GM23338 (cell line): Measurements from ENCODE around the gene PCSK5. TPM values are rescaled to one million over a fixed set of nuclear protein-coding genes. Genes with fewer than 3 reads are reported as not detected.

Experiments used
- ATAC-seq: fragments of 200-7000 bp; cut with Tn5 transposase; 3 replicates; pipeline ENCODE4 v1.9.1; 2020
- DNase-seq: peaks from one replicate; pipeline ENCODE4 v3.0.0-alpha.2; 2015; ENCODE audit warnings: low spot score
- H2AFZ ChIP-seq: fragments of 200-600 bp; sonication (generic); 2 replicates; pipeline ENCODE4 v1.8.0; 2016; ENCODE audit warnings: antibody characterized with exemption, mild to moderate bottlenecking, moderate library complexity
- H3F3A ChIP-seq: fragments of 200-600 bp; sonication (generic); replicated peaks from 2 replicates; pipeline ENCODE4 v1.8.0; 2017; ENCODE audit warnings: antibody characterized with exemption, mixed run types, low read depth
- H3K27ac ChIP-seq: fragments of 200-600 bp; sonication (generic); 2 replicates; pipeline ENCODE4 v1.6.1; 2016; ENCODE audit warnings: low read depth
- H3K27me3 ChIP-seq: fragments of 200-600 bp; sonication (generic); 2 replicates; pipeline ENCODE4 v1.8.0; 2016; ENCODE audit warnings: mild to moderate bottlenecking, mixed run types, moderate library complexity; ENCODE audit not compliant: insufficient read depth
- H3K36me3 ChIP-seq: fragments of 200-600 bp; sonication (generic); 2 replicates; pipeline ENCODE4 v1.8.0; 2016; ENCODE audit warnings: mild to moderate bottlenecking; ENCODE audit not compliant: insufficient read depth
- H3K4me1 ChIP-seq: fragments of 200-600 bp; sonication (generic); 2 replicates; pipeline ENCODE4 v1.8.0; 2016; ENCODE audit warnings: mild to moderate bottlenecking, moderate library complexity; ENCODE audit not compliant: insufficient read depth
- H3K4me2 ChIP-seq: fragments of 200-600 bp; sonication (generic); 2 replicates; pipeline ENCODE4 v1.7.1; 2017; ENCODE audit warnings: mixed run types
- H3K4me3 ChIP-seq: fragments of 200-600 bp; sonication (generic); 2 replicates; pipeline ENCODE4 v1.6.1; 2016; ENCODE audit warnings: mixed run types
- H3K79me2 ChIP-seq: fragments of 200-600 bp; sonication (generic); replicated peaks from 2 replicates; pipeline ENCODE4 v1.8.0; 2017; ENCODE audit warnings: mild to moderate bottlenecking; ENCODE audit not compliant: insufficient read depth
- H3K9me2 ChIP-seq: fragments of 200-600 bp; sonication (generic); 2 replicates; pipeline ENCODE4 v1.8.0; 2017; ENCODE audit not compliant: insufficient read depth
- H4K20me1 ChIP-seq: fragments of 200-600 bp; sonication (generic); replicated peaks from 2 replicates; pipeline ENCODE4 v1.8.0; 2017; ENCODE audit warnings: mild to moderate bottlenecking; ENCODE audit not compliant: insufficient read depth
- H3K27ac Mint-ChIP-seq: 2 replicates; pipeline ENCODE4 v1.8.0; 2020; ENCODE audit warnings: inconsistent platforms, mild to moderate bottlenecking, moderate library complexity, mixed read lengths
- H3K27me3 Mint-ChIP-seq: 3 replicates; pipeline ENCODE4 v1.8.0; 2022; ENCODE audit warnings: low read depth, mild to moderate bottlenecking, moderate library complexity, mixed read lengths, inconsistent platforms; ENCODE audit not compliant: insufficient read depth, poor library complexity
- H3K36me3 Mint-ChIP-seq: 3 replicates; pipeline ENCODE4 v1.8.0; 2021; ENCODE audit warnings: low read depth, mild to moderate bottlenecking, inconsistent platforms, moderate library complexity, mixed read lengths
- H3K4me1 Mint-ChIP-seq: 3 replicates; pipeline ENCODE4 v1.8.0; 2020; ENCODE audit warnings: mild to moderate bottlenecking, inconsistent platforms, mixed read lengths
- H3K4me3 Mint-ChIP-seq: 3 replicates; pipeline ENCODE4 v1.8.0; 2021; ENCODE audit warnings: moderate library complexity, mild to moderate bottlenecking, inconsistent platforms, mixed read lengths
- H3K9me3 Mint-ChIP-seq: 3 replicates; pipeline ENCODE4 v1.8.0; 2020; ENCODE audit warnings: moderate library complexity, mild to moderate bottlenecking, inconsistent platforms, mixed read lengths
- CREB1 ChIP-seq: fragments of 250-450 bp; sonication (Bioruptor Pico); IDR thresholded peaks from 2 replicates; pipeline ENCODE4 v1.5.0; 2020; ENCODE audit warnings: low read depth, mild to moderate bottlenecking, moderate library complexity
- EZH2 ChIP-seq: fragments of 200-600 bp; sonication (generic); IDR thresholded peaks from one replicate; pipeline ENCODE4 v1.8.0; 2017; ENCODE audit warnings: antibody characterized with exemption, mild to moderate bottlenecking, low read depth; ENCODE audit not compliant: unreplicated experiment
- EZH2phosphoT487 ChIP-seq: fragments of 200-600 bp; sonication (generic); IDR thresholded peaks from one replicate; pipeline ENCODE4 v1.8.1; 2018; ENCODE audit warnings: antibody characterized with exemption; ENCODE audit not compliant: unreplicated experiment
- JUNB ChIP-seq: IDR thresholded peaks from one replicate; pipeline ENCODE4 v1.6.1; 2016; ENCODE audit warnings: antibody characterized with exemption; ENCODE audit not compliant: unreplicated experiment
- NANOG ChIP-seq: IDR thresholded peaks from 2 replicates; pipeline ENCODE4 v1.6.1; 2016; ENCODE audit warnings: antibody characterized with exemption, borderline replicate concordance
- POLR2AphosphoS5 ChIP-seq: IDR thresholded peaks from 2 replicates; pipeline ENCODE4 v1.6.1; 2016; ENCODE audit warnings: antibody characterized with exemption, low read depth
- STAT1 ChIP-seq: IDR thresholded peaks from one replicate; pipeline ENCODE4 v1.6.1; 2016; ENCODE audit warnings: antibody characterized with exemption; ENCODE audit not compliant: unreplicated experiment
- ZNF114 ChIP-seq: fragments of 250-450 bp; sonication (Bioruptor Pico); IDR thresholded peaks from 2 replicates; pipeline ENCODE4 v1.5.0; 2020; ENCODE audit warnings: mild to moderate bottlenecking, moderate library complexity
- ZNF331 ChIP-seq: fragments of 250-450 bp; sonication (Bioruptor Pico); IDR thresholded peaks from 2 replicates; pipeline ENCODE4 v1.5.0; 2020; ENCODE audit warnings: low read depth, mild to moderate bottlenecking, moderate library complexity
- polyA plus RNA-seq: library from polyadenylated mRNA; unstranded; fragments of >200 nt; fragmentation: Nextera tagmentation; extraction: Ambion mirVana; gene quantifications from 2 replicates; pipeline ENCODE4 v1.2.1, GENCODE V29; 2016
- total RNA-seq: library from RNA; depleted of rRNA; stranded (reverse); fragments of >200 nt; shearing (Covaris generic); gene quantifications from 2 replicates; pipeline ENCODE4 v1.2.3, GENCODE V29; 2014
- TF ChIP-seq, protein P1 (sequence below), 2 experiments: fragments of 200-600 bp in 1 of 2; sonication (generic) in 1 of 2; conservative IDR thresholded peaks; 2 replicates each; pipeline versions ENCODE4 v1.5.1 to v1.6.1; 2016 to 2017; ENCODE audit warnings: antibody characterized with exemption in 2 of 2, low read depth in 2 of 2, mild to moderate bottlenecking in 2 of 2, moderate library complexity in 1 of 2
- TF ChIP-seq, protein P2 (sequence below): IDR thresholded peaks from 2 replicates; pipeline ENCODE4 v1.6.1; 2016; ENCODE audit warnings: antibody characterized with exemption
- TF ChIP-seq, protein P3 (sequence below): fragments of 250-450 bp; sonication (Bioruptor Pico); IDR thresholded peaks from 2 replicates; pipeline ENCODE4 v1.5.0; 2020; ENCODE audit warnings: mild to moderate bottlenecking, moderate library complexity
- TF ChIP-seq, protein P4 (sequence below): IDR thresholded peaks from one replicate; pipeline ENCODE4 v1.6.1; 2018; ENCODE audit warnings: antibody characterized with exemption; ENCODE audit not compliant: unreplicated experiment

The PCSK5 gene
- total and polyA plus RNA-seq, 2 experiments from 2014 or later: 12.3 to 34.8 TPM

DNA sequence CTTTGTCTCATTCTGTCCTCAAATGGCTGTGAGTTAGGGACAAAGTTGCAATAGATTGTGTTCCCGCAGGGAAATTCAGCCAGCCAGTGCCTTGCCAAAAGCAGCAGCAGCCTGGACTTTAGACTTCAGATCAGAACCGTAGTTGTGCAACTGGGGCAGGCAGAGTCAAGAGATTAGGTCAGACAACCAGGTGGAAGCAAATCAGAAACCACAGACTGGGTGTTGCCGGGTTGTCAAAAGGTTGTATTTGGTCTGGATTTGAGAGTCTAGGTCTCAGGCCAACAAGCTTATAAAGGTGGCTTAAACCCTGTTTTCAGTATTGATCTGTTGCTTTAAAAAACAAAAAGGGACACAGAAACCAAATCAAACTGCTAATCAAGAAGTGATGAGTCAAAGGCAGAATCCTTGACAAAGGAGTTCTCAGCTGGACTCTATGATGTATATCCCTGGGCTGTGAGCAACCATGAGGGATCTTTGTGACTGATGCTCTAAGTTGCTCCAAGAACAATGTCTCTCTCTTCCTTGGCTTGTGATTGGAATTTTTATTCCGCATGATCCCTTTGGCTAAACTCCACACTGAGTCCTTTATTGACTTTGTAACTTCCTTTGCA lies 482.8 kb downstream of the PCSK5 start:
- Mint-ChIP-seq H3K27me3 (peaks cover 1% of the 10 kb centered on the region), H3K9me3 (no peaks in the 10 kb centered on the region), H3K4me3 (no peak overlapping the region), H3K4me1 (peaks cover 10% of the 10 kb centered on the region; the same call in 2 of the 3 replicates), H3K36me3 (no peaks in the 10 kb centered on the region), H3K27ac (no peak overlapping the region)
- H2AFZ ChIP-seq: peak overlapping the region; percentile 57; the same call in 1 of the 2 replicates
- no peaks in the 10 kb centered on the region for H3K36me3 ChIP-seq
- no peak overlapping the region for H3K27ac ChIP-seq
- ATAC-seq: no peak
- H3K27me3 ChIP-seq: no peaks in the 10 kb centered on the region
- TF ChIP-seq STAT1: no peak
- TF ChIP-seq NANOG: no peak
- no peak for TF ChIP-seq JUNB
- no peak for TF ChIP-seq ZNF331
- no peak for TF ChIP-seq POLR2AphosphoS5
- TF ChIP-seq EZH2phosphoT487: no peak
- TF ChIP-seq ZNF114 (CRISPR knock-in tag): no peak
- TF ChIP-seq, protein P1, sequence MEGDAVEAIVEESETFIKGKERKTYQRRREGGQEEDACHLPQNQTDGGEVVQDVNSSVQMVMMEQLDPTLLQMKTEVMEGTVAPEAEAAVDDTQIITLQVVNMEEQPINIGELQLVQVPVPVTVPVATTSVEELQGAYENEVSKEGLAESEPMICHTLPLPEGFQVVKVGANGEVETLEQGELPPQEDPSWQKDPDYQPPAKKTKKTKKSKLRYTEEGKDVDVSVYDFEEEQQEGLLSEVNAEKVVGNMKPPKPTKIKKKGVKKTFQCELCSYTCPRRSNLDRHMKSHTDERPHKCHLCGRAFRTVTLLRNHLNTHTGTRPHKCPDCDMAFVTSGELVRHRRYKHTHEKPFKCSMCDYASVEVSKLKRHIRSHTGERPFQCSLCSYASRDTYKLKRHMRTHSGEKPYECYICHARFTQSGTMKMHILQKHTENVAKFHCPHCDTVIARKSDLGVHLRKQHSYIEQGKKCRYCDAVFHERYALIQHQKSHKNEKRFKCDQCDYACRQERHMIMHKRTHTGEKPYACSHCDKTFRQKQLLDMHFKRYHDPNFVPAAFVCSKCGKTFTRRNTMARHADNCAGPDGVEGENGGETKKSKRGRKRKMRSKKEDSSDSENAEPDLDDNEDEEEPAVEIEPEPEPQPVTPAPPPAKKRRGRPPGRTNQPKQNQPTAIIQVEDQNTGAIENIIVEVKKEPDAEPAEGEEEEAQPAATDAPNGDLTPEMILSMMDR (conservative IDR thresholded peaks at IDR 0.05; ENCODE audit: low read depth in 2 of 2): no peak
- no peak for TF ChIP-seq EZH2
- TF ChIP-seq, protein P2, sequence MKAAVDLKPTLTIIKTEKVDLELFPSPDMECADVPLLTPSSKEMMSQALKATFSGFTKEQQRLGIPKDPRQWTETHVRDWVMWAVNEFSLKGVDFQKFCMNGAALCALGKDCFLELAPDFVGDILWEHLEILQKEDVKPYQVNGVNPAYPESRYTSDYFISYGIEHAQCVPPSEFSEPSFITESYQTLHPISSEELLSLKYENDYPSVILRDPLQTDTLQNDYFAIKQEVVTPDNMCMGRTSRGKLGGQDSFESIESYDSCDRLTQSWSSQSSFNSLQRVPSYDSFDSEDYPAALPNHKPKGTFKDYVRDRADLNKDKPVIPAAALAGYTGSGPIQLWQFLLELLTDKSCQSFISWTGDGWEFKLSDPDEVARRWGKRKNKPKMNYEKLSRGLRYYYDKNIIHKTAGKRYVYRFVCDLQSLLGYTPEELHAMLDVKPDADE: no peak
- TF ChIP-seq, protein P3, sequence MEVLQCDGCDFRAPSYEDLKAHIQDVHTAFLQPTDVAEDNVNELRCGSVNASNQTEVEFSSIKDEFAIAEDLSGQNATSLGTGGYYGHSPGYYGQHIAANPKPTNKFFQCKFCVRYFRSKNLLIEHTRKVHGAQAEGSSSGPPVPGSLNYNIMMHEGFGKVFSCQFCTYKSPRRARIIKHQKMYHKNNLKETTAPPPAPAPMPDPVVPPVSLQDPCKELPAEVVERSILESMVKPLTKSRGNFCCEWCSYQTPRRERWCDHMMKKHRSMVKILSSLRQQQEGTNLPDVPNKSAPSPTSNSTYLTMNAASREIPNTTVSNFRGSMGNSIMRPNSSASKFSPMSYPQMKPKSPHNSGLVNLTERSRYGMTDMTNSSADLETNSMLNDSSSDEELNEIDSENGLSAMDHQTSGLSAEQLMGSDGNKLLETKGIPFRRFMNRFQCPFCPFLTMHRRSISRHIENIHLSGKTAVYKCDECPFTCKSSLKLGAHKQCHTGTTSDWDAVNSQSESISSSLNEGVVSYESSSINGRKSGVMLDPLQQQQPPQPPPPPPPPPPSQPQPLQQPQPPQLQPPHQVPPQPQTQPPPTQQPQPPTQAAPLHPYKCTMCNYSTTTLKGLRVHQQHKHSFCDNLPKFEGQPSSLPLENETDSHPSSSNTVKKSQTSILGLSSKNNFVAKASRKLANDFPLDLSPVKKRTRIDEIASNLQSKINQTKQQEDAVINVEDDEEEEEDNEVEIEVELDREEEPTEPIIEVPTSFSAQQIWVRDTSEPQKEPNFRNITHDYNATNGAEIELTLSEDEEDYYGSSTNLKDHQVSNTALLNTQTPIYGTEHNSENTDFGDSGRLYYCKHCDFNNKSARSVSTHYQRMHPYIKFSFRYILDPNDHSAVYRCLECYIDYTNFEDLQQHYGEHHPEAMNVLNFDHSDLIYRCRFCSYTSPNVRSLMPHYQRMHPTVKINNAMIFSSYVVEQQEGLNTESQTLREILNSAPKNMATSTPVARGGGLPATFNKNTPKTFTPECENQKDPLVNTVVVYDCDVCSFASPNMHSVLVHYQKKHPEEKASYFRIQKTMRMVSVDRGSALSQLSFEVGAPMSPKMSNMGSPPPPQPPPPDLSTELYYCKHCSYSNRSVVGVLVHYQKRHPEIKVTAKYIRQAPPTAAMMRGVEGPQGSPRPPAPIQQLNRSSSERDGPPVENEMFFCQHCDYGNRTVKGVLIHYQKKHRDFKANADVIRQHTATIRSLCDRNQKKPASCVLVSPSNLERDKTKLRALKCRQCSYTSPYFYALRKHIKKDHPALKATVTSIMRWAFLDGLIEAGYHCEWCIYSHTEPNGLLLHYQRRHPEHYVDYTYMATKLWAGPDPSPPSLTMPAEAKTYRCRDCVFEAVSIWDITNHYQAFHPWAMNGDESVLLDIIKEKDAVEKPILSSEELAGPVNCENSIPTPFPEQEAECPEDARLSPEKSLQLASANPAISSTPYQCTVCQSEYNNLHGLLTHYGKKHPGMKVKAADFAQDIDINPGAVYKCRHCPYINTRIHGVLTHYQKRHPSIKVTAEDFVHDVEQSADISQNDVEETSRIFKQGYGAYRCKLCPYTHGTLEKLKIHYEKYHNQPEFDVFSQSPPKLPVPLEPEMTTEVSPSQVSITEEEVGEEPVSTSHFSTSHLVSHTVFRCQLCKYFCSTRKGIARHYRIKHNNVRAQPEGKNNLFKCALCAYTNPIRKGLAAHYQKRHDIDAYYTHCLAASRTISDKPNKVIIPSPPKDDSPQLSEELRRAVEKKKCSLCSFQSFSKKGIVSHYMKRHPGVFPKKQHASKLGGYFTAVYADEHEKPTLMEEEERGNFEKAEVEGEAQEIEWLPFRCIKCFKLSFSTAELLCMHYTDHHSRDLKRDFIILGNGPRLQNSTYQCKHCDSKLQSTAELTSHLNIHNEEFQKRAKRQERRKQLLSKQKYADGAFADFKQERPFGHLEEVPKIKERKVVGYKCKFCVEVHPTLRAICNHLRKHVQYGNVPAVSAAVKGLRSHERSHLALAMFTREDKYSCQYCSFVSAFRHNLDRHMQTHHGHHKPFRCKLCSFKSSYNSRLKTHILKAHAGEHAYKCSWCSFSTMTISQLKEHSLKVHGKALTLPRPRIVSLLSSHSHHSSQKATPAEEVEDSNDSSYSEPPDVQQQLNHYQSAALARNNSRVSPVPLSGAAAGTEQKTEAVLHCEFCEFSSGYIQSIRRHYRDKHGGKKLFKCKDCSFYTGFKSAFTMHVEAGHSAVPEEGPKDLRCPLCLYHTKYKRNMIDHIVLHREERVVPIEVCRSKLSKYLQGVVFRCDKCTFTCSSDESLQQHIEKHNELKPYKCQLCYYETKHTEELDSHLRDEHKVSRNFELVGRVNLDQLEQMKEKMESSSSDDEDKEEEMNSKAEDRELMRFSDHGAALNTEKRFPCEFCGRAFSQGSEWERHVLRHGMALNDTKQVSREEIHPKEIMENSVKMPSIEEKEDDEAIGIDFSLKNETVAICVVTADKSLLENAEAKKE: no peak
- no peak for TF ChIP-seq CREB1 (CRISPR knock-in tag)
- TF ChIP-seq, protein P4, sequence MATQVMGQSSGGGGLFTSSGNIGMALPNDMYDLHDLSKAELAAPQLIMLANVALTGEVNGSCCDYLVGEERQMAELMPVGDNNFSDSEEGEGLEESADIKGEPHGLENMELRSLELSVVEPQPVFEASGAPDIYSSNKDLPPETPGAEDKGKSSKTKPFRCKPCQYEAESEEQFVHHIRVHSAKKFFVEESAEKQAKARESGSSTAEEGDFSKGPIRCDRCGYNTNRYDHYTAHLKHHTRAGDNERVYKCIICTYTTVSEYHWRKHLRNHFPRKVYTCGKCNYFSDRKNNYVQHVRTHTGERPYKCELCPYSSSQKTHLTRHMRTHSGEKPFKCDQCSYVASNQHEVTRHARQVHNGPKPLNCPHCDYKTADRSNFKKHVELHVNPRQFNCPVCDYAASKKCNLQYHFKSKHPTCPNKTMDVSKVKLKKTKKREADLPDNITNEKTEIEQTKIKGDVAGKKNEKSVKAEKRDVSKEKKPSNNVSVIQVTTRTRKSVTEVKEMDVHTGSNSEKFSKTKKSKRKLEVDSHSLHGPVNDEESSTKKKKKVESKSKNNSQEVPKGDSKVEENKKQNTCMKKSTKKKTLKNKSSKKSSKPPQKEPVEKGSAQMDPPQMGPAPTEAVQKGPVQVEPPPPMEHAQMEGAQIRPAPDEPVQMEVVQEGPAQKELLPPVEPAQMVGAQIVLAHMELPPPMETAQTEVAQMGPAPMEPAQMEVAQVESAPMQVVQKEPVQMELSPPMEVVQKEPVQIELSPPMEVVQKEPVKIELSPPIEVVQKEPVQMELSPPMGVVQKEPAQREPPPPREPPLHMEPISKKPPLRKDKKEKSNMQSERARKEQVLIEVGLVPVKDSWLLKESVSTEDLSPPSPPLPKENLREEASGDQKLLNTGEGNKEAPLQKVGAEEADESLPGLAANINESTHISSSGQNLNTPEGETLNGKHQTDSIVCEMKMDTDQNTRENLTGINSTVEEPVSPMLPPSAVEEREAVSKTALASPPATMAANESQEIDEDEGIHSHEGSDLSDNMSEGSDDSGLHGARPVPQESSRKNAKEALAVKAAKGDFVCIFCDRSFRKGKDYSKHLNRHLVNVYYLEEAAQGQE: no peak
- no peaks in the 10 kb centered on the region for H3F3A ChIP-seq
- H3K4me3 ChIP-seq: no peak overlapping the region
- no peaks in the 10 kb centered on the region for H4K20me1 ChIP-seq
- H3K4me2 ChIP-seq: no peak overlapping the region
- H3K9me2 ChIP-seq: no peaks in the 10 kb centered on the region
- no peak for DNase-seq
- H3K79me2 ChIP-seq: no peaks in the 10 kb centered on the region
- H3K4me1 ChIP-seq: no peaks in the 10 kb centered on the region; the same call in 1 of the 2 replicates
